T-helper 1 cell treated with Interleukin-12 subunit alpha and Interleukin-12 subunit beta and Interleukin-4 antibody, amounts not matched to agents 30 μg/mL and 1 μg/mL, for 36 hours (primary cell): ENCODE results near the gene USP24.

ENCODE experiments used
- H3K27ac Mint-ChIP-seq: one replicate; pipeline ENCODE4 v1.8.0; 2021; ENCODE audit warnings: mild to moderate bottlenecking, mixed read lengths
- H3K27me3 Mint-ChIP-seq: one replicate; pipeline ENCODE4 v1.8.0; 2021; ENCODE audit warnings: low read depth, mixed read lengths
- H3K36me3 Mint-ChIP-seq: one replicate; pipeline ENCODE4 v1.8.0; 2021; ENCODE audit warnings: low read depth, mixed read lengths
- H3K4me1 Mint-ChIP-seq: one replicate; pipeline ENCODE4 v1.8.0; 2021; ENCODE audit warnings: low read depth, mixed read lengths
- H3K4me3 Mint-ChIP-seq: one replicate; pipeline ENCODE4 v1.8.0; 2021; ENCODE audit warnings: mild to moderate bottlenecking, moderate library complexity, mixed read lengths
- H3K9me3 Mint-ChIP-seq: one replicate; pipeline ENCODE4 v1.8.0; 2021; ENCODE audit warnings: mixed read lengths

USP24 gene

DNA sequence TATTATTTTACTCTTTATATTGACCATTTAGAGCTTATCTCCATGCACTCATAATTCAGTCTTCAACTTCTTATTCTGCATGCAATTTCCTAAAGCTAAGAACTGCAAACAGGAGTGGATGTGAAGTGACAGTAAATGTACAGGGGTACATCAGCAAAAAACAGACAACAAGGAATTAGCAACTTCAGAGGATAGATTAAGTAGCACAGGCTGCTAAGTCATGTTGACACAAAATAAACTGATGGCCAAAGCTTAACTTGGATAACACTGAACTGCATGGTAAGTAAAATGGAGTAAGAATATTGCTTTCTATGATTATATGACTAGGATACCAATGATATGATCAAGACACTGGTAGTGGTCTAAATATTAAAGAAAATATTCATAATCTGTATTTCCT lies 66.5 kb downstream of the USP24 start:
- H3K36me3 Mint-ChIP-seq: peaks cover 28% of the 10 kb centered on the region
- no peaks in the 10 kb centered on the region for H3K27me3 Mint-ChIP-seq
- no peaks in the 10 kb centered on the region for H3K9me3 Mint-ChIP-seq
- peaks cover 11% of the 10 kb centered on the region for H3K4me1 Mint-ChIP-seq
- H3K4me3 Mint-ChIP-seq: no peak overlapping the region
- no peak overlapping the region for H3K27ac Mint-ChIP-seq

DNA sequence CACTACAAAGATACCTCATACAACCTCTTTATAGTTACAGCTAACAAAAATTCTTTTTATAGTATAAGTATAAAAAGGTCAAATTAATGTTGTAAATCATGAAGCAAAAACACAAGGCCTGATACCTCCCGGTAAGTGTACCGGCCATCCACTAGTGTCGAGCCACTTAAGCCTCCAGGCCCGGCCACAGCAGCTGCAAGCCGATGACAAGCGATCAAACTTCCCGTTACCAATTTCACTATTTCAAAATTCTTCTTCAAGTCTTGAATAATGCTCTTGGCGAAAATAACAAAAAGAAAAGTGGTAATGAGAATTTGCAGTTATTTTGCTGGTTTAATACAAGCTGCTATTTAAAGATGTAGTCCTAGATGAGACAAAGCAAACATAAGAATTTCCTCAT lies 67.6 kb downstream of the USP24 start:
- H3K27ac Mint-ChIP-seq: no peak overlapping the region
- H3K9me3 Mint-ChIP-seq: no peaks in the 10 kb centered on the region
- no peak overlapping the region for H3K4me3 Mint-ChIP-seq
- H3K27me3 Mint-ChIP-seq: no peaks in the 10 kb centered on the region
- peaks cover 11% of the 10 kb centered on the region for H3K4me1 Mint-ChIP-seq
- peaks cover 24% of the 10 kb centered on the region for H3K36me3 Mint-ChIP-seq

DNA sequence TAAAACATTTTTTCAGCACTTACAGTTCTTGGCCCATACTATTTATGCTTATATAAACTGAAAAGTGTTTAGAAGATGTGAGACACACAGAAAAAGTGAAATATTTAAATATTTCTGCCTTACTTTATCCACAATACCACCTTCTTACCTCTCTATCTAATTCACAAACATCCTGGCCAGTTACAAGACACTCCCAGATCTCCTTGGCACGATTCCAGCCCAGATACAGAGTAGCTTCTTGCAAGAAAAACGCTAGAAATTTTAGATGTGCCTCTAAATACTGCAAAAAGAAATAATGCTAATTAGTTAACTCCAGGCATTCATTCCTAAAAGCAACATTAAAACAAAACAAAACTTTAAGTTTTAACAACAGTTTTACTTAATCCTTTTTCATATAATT lies 68.4 kb downstream of the USP24 start:
- Mint-ChIP-seq H3K27ac (no peak overlapping the region), H3K36me3 (peaks cover 29% of the 10 kb centered on the region), H3K9me3 (no peaks in the 10 kb centered on the region), H3K4me1 (peaks cover 8% of the 10 kb centered on the region), H3K27me3 (no peaks in the 10 kb centered on the region), H3K4me3 (no peak overlapping the region)

DNA sequence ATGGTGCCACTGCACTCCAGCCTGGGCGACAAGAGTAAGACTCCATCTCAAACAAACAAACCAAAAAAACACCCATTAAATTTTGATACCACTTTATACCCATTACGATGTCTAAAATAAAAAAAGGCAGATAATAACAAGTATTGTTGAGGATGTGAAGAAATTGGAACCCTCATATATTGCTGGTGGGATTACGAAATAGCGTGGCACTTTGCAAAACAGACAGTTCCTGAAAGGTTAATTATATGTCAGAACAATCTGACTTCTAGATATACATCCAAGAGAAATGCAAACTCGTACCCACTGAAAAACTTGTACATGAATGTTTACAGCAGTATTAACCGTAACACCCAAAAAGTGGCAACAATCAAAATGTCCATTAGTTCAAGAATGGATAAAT lies 70.3 kb downstream of the USP24 start:
- Mint-ChIP-seq H3K4me1 (peaks cover 7% of the 10 kb centered on the region), H3K27ac (no peak overlapping the region), H3K36me3 (peaks cover 31% of the 10 kb centered on the region), H3K27me3 (no peaks in the 10 kb centered on the region), H3K4me3 (no peak overlapping the region), H3K9me3 (no peaks in the 10 kb centered on the region)

DNA sequence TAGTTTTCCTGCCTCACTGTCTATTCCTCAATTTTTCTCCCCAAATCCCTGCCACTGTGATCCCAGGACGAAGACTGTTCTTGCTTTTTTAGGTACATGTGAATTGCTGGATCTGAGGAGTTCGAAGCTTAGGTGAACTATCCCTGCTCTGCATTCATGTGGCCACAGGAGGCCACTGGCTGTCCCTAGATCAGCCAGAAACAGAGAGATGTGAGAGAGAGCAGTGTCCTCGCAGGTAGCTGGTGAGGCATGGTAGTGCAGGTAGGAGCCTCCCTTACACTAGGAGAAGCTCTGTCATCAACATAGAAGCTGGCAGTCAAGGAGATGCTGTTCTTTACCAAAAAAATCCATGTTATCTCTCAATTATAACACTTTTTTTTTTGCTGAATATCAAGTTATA lies 71.5 kb downstream of the USP24 start:
- H3K9me3 Mint-ChIP-seq: no peaks in the 10 kb centered on the region
- no peaks in the 10 kb centered on the region for H3K27me3 Mint-ChIP-seq
- H3K27ac Mint-ChIP-seq: no peak overlapping the region
- no peak overlapping the region for H3K4me3 Mint-ChIP-seq
- H3K4me1 Mint-ChIP-seq: peaks cover 12% of the 10 kb centered on the region
- peaks cover 34% of the 10 kb centered on the region for H3K36me3 Mint-ChIP-seq

DNA sequence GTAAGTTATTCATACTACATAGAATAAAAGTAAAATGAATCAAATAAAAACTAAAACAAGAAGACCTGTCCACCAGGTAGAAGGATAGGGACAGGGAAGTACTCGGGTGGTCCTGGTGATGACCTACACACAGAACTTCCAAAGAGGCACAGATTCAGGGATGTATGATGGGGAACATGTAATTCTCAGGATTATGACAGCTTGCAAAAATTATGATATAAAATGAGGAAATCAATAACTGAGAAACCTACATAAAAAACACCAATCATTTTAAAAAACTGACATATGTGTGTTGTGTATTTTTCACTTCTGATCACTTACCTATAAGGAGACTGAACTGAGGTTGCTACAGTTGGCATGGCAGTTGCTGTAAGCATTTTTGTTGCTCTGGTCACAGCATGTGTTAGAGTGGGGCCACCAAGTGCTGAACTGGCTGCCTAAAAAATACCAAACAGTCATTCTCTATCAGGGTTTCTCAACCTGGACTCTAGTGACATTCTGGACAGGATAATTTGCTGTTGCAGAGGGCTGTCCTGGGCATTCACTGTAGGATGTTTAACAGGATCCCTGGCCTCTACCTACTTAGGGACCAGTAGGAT lies 73.8 kb downstream of the USP24 start:
- Mint-ChIP-seq H3K36me3 (peaks cover 29% of the 10 kb centered on the region), H3K4me1 (peaks cover 14% of the 10 kb centered on the region), H3K27ac (peak overlapping the region; percentile 52), H3K27me3 (no peaks in the 10 kb centered on the region), H3K9me3 (no peaks in the 10 kb centered on the region), H3K4me3 (no peak overlapping the region)

DNA sequence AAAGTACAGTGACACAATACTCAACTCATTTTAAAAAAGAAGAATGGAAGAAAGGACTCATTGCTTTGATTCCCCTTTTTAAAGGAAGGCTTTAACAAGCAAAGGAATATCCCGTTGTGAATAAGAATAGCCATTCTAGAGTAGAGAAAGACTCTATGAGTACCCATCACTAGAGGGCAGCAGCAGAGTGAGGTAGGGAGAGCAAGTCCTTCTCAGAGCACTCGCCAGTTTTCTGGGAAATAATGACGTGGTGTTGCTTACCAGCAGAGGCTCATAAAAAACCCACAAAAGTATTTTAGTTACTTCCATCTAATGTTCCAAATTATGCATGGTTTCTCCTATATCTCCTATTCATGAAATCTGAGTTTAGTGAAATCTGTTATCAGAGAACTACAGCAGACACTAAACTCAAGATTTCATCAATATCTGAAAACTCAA lies 74.6 kb downstream of the USP24 start:
- H3K27me3 Mint-ChIP-seq: no peaks in the 10 kb centered on the region
- peaks cover 14% of the 10 kb centered on the region for H3K4me1 Mint-ChIP-seq
- H3K27ac Mint-ChIP-seq: peak overlapping the region; percentile 50
- H3K36me3 Mint-ChIP-seq: peaks cover 25% of the 10 kb centered on the region
- no peak overlapping the region for H3K4me3 Mint-ChIP-seq
- no peaks in the 10 kb centered on the region for H3K9me3 Mint-ChIP-seq

DNA sequence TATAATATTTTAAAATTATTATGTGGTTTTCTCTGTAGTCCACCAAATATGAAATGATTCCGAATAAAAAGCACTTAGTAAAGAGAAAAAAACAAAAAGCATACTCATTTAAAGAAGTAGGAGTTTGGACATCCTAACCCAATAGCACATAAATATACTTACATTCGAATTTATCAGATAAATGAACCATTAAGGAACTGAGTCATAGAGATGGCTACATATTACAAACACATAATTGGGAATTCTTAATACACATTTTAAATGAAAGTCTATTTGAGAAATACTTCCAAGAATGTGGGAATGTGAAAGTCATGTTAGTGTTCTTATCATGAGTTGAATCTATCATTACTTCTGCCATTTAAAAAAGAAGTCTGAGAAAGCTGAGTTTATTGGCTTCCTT lies 75.0 kb downstream of the USP24 start:
- peaks cover 26% of the 10 kb centered on the region for H3K36me3 Mint-ChIP-seq
- H3K27ac Mint-ChIP-seq: peak overlapping the region; percentile 50
- no peaks in the 10 kb centered on the region for H3K27me3 Mint-ChIP-seq
- peaks cover 14% of the 10 kb centered on the region for H3K4me1 Mint-ChIP-seq
- H3K4me3 Mint-ChIP-seq: no peak overlapping the region
- H3K9me3 Mint-ChIP-seq: no peaks in the 10 kb centered on the region

DNA sequence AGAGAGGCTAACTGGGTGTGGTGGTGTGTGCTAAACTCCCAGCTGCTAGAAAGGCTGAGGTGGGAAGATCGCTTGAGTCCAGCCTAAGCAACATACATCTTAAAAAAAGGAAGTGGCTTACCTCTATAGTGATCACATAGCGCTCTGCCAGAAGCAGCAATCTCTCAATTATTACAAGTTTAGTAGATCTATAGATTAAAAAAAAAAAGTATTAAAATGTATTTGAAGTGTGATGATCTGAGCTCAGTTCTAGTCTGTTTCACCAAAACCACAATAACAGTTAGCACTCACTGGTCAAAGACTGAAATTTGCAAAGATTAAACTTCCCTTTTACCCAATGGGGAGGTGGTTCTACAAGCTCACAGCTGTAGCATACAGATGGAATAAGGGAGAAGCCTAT lies 76.3 kb downstream of the USP24 start:
- Mint-ChIP-seq H3K4me3 (no peak overlapping the region), H3K36me3 (peaks cover 30% of the 10 kb centered on the region), H3K9me3 (no peaks in the 10 kb centered on the region)

DNA sequence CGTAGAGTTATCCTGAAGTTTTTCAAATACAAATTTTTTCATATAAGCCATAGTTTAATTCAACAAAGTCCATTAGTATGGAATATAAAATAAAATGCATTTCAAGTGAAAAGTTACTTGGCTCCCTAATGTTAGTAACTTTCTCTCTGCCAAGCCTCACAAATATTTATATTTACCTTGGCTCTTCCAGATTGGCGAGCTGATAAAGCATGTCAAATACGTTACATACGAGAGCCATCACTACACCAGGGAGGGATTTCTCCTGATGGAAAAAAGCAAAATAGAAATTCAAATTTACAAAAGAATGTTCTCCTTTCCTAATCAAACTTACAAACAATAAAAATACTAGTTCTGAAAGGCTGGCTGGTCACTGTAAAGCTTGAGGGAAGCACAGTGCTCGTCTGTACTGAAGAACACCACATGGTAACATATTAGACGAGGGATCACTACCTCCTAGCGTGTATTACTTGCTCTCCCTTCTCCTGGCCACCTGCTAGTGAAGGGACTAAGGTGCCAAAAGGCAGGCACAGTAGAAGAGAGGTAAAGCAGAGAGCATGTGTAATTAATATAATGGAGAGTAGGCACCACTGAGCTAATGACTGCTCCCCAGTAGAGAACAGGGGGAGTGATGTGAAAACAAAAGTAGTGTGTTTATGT lies 80.9 kb downstream of the USP24 start:
- no peak overlapping the region for H3K4me3 Mint-ChIP-seq
- H3K27me3 Mint-ChIP-seq: no peaks in the 10 kb centered on the region
- peaks cover 5% of the 10 kb centered on the region for H3K4me1 Mint-ChIP-seq
- no peaks in the 10 kb centered on the region for H3K9me3 Mint-ChIP-seq
- H3K27ac Mint-ChIP-seq: no peak overlapping the region
- H3K36me3 Mint-ChIP-seq: peaks cover 39% of the 10 kb centered on the region

More for the DNA sequence above, 76.3 kb downstream of the USP24 start:
- no peaks in the 10 kb centered on the region for H3K27me3 Mint-ChIP-seq
- H3K27ac Mint-ChIP-seq: no peak overlapping the region
- peaks cover 14% of the 10 kb centered on the region for H3K4me1 Mint-ChIP-seq

DNA sequence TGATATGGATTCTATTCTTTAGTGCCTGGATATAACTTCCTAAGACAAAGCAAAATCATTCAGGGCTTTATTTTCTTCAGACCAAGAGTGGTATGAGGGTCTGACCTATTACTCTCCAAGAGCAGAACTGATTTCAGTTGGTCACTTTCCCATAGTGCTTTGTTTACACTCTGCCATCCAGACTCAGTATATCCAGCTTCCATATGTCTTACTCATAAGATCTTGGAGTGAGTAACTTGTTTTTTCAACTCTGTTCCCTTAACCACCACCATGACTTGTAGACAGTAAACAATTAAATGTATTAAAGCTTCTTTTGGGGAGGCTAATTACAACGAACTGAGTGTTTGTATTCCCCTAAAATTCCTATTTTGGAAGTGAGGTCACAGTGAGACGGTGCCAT lies 83.4 kb downstream of the USP24 start:
- H3K4me3 Mint-ChIP-seq: no peak overlapping the region
- H3K27me3 Mint-ChIP-seq: no peaks in the 10 kb centered on the region
- H3K4me1 Mint-ChIP-seq: peaks cover 14% of the 10 kb centered on the region
- peaks cover 51% of the 10 kb centered on the region for H3K36me3 Mint-ChIP-seq
- H3K9me3 Mint-ChIP-seq: peaks cover 4% of the 10 kb centered on the region
- H3K27ac Mint-ChIP-seq: no peak overlapping the region

DNA sequence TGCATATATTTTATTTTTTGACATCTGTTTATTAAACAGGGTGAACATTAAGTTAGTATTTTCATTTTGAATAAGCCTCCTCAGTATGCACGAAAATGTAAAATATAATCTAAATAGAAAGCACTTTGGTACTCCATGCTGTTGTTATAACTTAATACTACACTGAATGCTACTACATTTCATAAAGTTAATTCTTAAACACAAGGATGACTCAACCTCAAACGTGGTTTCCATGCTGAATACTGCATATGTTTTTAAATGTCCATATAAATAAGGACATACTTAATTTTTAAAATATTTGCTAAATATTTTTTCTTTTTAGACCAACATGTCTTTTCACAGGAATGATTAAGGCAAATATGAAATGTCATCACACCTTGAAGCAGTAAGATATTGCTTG lies 83.9 kb downstream of the USP24 start:
- peaks cover 56% of the 10 kb centered on the region for H3K36me3 Mint-ChIP-seq
- no peaks in the 10 kb centered on the region for H3K27me3 Mint-ChIP-seq
- peaks cover 4% of the 10 kb centered on the region for H3K9me3 Mint-ChIP-seq
- H3K4me3 Mint-ChIP-seq: no peak overlapping the region
- peaks cover 15% of the 10 kb centered on the region for H3K4me1 Mint-ChIP-seq
- no peak overlapping the region for H3K27ac Mint-ChIP-seq

DNA sequence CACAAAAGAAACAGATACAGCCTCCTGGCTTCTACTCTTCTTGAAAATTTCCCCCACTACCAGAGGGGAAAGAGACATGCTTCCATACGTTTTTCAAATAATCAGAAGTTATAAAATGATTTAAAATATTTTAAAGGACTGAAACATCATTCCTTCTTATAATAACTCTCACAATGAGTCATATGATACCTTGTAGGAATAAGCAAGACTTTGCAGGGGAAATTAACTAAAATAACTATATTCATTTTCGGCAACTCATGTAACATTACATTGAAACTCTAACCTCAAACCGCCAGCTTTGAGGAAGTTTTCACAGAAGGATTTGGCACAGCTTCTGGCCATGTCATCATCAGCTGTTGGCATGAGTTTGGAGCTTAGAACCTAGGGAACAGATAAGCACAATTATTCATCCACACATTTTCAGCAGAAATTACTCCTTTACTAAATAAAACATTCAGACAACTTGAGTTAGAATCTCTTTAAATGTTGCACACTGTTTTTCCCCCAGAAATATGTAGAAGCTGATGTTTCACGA lies 85.9 kb downstream of the USP24 start:
- Mint-ChIP-seq H3K36me3 (peaks cover 62% of the 10 kb centered on the region), H3K4me3 (no peak overlapping the region), H3K27ac (no peak overlapping the region), H3K4me1 (peaks cover 15% of the 10 kb centered on the region), H3K27me3 (no peaks in the 10 kb centered on the region), H3K9me3 (peaks cover 4% of the 10 kb centered on the region)

DNA sequence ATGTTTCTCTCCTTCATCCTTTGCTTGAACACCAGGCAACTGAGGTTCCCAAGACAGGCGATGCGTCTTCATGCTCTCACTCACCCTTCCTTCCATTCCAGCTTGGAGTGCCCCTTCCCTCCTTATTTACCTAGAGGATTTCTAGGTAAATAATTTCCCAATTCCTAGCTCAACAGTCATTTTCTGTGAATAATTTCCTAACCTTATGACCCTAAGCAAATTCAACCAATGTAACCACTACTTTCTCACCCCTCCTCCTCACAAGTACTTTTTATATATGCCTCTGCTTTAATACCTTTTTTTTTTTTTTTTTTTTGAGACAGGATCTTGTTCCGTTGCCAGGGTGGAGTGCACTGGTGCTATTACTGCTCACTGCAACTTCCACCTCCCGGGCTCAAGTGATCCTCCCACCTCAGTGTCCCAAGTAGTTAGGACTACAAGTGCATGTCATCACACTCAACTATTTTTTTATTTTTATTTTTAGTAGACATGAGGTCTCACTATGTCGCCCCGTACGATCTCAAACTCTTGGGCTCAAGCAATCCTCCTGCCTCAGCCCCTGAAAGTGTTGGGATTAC lies 86.7 kb downstream of the USP24 start:
- Mint-ChIP-seq H3K4me3 (no peak overlapping the region), H3K27me3 (no peaks in the 10 kb centered on the region), H3K27ac (peak overlapping the region; percentile 83), H3K36me3 (peaks cover 57% of the 10 kb centered on the region), H3K9me3 (peaks cover 4% of the 10 kb centered on the region), H3K4me1 (peaks cover 15% of the 10 kb centered on the region)

DNA sequence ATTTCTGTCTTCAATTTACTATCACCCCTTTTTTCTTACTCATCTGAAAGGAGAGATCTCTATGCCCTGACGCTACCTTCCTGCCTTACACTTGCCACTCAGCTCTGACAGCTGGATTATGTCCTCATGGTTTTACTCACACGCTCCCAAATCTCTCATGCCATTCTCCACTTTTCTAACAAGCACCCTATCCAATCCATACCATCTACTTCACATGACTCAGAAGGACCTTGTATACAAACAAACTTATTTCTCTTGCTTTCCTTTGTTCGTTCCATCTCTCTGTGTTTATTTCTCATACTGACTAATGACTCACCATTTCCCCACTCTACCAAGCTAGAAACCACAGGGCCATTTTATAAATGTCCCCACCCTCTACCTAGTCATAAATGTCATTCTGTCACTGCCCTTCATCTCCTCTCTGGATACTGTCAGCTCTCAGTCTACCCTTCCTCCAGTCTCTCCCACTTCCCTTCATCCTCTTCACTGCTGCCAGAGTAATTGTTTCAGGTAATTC lies 87.3 kb downstream of the USP24 start:
- peak overlapping the region; percentile 83 for H3K27ac Mint-ChIP-seq
- H3K36me3 Mint-ChIP-seq: peaks cover 60% of the 10 kb centered on the region
- H3K4me3 Mint-ChIP-seq: peak overlapping the region; percentile 9
- H3K27me3 Mint-ChIP-seq: no peaks in the 10 kb centered on the region
- H3K4me1 Mint-ChIP-seq: peaks cover 15% of the 10 kb centered on the region
- H3K9me3 Mint-ChIP-seq: peaks cover 4% of the 10 kb centered on the region
